HG02870 (cell line): ENCODE results near the gene P2RX1.
A peak's percentile ranks its signal among the peaks of the same experiment; 100 is the strongest.

Experiments used
- ATAC-seq: cut with Tn5 transposase; IDR thresholded peaks from one replicate; pipeline ENCODE4 v1.9.1; 2021; ENCODE audit warnings: mild to moderate bottlenecking, moderate library complexity; ENCODE audit not compliant: unreplicated experiment

P2RX1 gene

DNA sequence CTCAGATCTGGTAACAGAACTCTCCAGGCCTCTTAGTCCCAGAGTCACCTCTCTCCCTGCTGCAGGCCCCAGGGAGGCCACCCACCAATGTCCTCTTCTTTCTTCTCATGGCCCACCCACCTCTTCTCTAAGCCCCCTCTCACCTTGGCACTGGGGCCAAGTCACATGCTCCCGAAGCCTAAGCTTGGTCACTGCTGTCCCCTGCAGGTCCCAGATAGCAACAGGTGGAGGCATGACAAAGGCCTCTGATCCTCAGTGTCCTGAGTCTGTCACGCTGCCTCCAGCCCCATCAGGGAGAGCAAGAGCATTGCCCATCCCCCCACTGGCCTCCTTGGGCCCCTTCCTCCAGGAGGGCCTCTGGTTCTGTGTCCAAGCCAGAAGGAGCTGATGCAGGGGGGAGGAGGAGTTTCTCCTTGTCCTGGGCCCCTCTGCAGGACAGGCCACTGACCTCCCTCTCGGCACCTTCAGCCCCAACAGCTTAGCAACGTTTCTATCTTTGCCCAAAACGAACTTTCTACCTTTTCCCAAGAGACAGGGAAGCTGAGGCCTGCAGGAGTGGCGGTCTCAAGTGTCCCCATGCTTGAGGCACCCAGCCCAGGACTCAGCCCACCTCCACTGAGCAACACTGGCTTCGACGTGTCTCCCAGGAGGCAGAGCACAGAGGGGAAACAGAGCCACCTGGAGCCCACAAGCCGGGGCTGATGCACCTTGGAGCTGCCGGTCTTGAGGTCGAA is 8.6 kb downstream of the P2RX1 start:
- ATAC-seq, result no peak

DNA sequence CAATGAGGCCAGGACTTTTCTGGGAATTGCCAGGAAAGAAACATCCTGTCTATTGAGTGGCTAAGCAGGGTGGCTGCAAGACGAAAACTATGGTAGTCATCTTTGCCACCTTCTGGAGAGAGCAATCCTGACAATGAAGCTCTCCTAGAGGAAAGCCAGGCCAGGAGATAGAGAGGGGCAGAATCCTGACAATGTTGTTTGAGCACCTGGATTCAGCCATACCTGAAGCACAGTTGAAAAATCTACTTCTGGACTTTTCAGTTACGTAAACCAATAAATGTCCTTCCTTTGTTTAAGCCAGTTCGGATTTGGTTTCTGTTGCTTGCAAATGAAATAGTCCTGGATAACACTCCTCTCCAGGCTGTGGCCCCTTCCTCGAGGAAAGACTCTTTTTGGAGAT is 9.4 kb downstream of the P2RX1 start:
- ATAC-seq, result no peak

- no peak for ATAC-seq
These were observed 11.2 kb downstream of the P2RX1 start for GRCh38 chr17:3905017-3905520.

DNA sequence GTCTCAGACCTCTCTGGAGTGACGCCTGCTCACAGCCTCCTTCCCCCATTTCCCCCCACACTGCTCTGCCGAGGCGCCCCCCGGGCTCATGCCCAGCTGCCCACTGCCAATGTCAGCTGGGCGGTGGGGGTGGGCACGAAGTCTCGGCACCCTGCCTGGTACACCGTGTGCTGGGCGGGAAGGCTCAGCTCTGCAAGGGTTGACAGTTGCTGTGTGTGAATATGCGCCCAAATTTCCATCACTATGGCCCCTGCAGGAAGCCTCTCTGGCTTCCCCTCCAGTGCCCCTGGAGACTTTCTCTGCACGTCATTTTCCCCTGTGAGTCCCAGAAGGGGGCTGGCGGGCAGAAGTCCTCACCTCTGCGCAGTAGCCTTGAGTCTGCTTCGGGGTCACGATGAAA is 11.8 kb downstream of the P2RX1 start:
- no peak for ATAC-seq

DNA sequence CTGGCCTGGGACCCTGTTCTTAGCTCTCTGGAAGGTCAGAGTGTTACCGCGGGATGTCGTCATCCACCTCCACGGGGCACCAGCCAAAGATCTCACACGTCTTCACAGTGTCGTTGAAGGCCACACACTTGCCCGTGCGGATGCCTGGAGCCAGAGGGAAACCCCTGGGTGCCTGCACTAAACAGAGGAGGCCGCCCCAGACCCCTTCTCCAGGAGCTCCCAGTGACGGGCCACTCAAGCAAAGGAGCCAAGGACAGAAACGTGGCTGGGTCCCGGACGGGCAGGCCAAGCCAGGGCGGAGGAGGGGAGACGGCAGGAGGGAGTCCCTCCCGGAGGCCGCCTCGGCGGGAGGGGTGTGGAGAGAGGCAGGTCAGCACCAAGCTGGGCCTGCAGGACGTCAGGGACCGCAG is 12.4 kb downstream of the P2RX1 start:
- ATAC-seq, result no peak

GRCh38 chr17:3903051-3903825 is 13.0 kb downstream of the P2RX1 start:
- no peak for ATAC-seq

DNA sequence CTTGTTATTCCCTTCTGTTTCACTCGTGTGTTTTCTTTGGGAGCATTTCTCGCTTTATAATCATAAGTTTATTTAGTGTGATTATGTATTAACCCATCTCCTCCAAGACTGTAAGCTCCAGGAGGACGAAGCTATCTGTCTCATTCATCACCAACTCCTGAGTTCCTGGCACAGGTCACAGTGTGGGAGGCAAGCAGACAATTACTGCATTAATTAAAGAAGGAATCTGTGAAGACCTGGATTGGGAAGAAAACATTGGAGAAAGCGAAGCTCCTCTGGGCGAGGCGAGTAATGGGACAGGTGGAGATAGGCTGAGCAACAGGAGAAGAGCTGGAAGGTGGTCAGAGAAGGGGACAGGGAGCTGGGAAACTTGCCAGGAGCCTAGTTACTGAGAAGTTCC is 15.6 kb downstream of the P2RX1 start:
- no peak for ATAC-seq

DNA sequence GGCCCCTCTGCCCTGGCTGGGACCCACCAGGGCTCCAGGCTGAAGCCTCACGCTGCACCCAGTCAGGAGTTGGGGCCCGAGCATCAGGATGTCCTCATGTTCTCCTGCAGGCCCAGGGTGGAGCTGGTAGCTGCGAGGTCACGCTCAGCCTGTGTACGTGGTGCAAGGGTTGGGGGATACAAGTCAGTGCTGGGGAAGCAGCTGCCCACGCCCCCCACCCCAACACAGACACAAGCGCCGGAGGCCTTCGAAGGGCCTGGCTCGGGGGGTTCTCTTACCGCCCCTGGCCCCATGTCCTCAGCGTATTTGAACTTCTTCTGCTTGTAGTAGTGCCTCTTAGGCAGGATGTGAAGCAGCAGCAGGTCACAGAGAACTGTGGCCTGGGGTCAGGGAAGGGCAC is 18.5 kb downstream of the P2RX1 start:
- no peak for ATAC-seq

DNA sequence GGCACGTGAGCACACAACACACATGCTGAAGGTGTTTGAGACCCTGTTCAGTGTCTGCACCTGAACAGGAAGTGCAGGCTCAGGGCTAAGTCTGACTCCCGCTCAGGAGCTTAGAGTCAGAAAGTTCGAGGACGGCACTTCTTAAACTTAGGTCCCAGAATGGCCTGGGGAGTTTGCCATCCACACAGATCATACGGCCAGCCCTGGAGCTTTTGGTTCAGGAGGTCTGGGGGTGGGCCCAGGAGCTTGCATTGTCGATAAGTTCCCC is 19.4 kb downstream of the P2RX1 start:
- ATAC-seq, result no peak

DNA sequence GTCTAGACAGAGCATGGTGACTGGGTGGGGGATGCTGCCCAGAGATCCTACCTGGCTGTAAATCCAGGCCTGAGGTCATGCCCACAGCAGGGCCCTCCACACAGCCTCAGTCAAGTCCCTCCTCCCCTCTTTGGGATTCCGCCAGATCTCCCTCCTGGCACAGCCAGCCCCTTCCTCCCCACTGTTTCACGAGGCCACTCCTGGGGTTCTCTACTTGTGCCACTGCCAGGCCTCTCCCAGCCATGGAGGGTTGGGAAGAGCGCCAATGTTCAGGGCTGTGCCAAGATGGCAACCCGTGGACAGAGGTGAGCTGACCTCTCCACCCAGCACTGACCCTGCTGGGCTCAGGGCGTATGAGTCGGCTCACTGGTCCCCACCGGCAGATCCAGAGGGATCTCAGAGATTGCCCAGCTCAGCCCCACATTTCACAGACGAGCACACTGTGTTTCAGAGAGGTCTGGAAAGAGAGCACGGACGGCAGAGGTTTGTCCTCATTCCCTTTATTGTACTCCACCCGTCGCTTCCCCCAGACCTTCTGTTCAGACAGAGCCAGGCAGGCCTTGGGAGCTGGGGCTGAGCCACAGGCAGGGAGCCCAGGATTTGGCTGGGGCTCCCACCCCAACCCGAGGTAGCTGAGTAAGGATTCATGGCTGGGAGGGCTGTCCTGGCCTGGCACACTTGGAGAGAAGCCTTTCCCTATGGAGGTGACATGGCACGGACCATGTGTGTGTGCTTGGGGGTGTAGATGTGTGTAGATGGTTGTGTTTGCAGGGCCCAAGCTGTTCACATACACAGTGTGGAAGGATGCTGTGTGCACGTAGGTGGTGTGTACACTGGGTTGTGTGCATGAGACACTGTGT is 19.9 kb downstream of the P2RX1 start:
- no peak for ATAC-seq

DNA sequence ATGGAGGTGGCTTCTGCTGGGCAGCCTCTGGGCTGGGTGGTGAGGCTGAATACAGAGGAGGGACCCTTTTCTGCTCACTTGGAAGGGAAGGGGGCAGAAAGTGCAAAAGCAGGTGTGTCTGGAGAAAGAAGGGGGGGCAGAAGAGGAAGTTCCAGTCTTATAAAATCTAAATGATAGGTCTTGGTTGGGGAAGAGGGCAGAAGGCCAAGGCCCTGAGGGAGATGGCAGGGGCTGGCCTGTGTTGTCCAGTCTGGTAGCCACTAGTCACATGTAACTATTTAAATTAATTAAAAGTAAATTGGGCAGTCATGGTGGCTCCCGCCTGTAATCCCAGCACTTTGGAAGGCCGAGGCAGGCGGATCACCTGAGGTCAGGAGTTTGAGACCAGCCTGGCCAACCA is 20.9 kb downstream of the P2RX1 start:
- ATAC-seq, result no peak

DNA sequence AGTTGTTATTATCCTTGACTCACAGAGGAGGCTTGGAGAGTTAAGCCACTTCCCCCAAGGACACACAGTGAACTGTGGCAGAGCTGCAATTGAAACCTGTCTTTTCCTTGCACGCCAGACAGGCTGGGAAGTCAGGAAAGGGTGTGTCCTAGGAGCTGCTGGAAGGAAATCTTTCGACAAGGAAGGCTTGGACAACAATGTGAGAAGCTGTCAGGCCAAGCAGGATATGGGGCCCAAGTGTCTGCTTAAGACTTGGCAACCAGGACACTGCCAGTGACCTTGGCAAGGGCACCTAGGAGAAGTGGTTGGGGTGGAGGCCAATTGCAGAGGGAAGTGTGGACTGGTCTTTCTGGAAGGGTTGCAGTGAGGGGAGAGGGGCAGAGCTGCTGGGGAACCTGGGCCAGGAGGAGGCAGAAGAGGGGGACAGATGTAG is 21.3 kb downstream of the P2RX1 start:
- ATAC-seq, result no peak

- no peak for ATAC-seq
These were observed 22.1 kb downstream of the P2RX1 start for GRCh38 chr17:3894188-3894587.

DNA sequence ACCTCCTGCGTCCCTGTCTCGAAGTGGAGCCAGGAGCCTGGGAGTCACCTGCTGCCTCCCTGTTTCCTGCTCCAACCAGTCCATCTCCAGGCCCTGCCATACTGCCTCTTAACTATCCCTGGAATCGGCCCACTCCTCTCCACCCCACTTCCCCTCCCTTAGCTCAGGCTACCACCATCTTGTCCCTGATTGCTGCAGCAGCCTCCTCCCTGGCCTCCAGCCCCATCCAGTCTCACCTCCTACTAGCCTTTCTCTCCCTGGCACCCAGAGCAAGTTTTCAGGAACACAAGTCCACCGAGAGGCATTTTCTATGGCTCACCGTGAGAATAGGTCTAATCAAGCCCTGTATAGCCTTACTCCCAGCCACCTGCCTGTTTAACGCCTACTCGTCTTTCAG is 22.5 kb downstream of the P2RX1 start:
- ATAC-seq, result no peak

DNA sequence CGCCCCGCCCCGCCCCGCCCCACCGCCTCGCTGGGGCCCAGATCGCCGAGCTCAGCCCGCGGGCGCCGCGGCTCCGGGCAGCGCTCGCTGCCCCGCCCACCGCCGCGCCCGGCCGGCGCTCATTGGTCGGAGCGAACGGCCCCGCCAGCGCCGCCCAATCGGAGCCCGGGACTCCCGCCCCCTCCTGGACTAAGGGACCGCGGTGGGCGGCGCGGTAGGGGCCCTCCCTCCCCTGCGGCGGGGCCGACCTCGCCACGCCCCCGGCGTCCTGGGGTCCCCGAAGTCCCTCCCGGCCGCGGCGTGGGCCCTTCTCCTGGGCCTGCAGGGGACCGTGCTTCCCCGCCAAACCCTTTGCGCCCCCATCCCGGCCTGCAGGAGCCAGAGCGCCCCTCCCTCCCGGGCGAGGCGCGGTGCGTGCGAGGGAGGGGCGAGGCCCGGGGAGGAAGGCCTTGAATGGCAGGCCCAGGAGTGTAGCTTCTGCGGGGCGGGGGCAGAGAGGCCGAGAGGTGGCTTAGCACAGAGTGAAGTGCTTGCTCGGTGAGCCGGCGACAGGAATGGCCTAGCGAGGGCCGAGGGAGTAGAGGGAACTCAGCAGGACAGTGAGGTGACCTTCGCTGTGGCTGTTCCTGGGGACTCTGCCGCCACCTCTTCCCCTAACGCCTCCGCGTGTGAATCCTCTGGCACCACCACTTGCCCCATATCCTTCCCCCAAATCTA is 23.1 kb downstream of the P2RX1 start, which contains the start of gene CAMKK1:
Gene CAMKK1 (minus strand): TSS at position 51 of the 717 bp plus-strand sequence. CDS start 7,366 bp downstream, outside the sequence.
- ATAC-seq, result peak; percentile 83

- peak; percentile 7 for ATAC-seq
These were observed 23.9 kb downstream of the P2RX1 start for GRCh38 chr17:3892095-3892998.

- no peak for ATAC-seq
These were observed 24.6 kb downstream of the P2RX1 start for GRCh38 chr17:3891626-3892094.

GRCh38 chr17:3890878-3891219 is 25.4 kb downstream of the P2RX1 start:
- ATAC-seq, result no peak

- ATAC-seq, result no peak
These were observed 26.0 kb downstream of the P2RX1 start for GRCh38 chr17:3890082-3890877.
